Mesenchymal stem cell (in vitro differentiated cells and primary cell): Measurements from ENCODE around the gene LRP1B.

Source experiments
- DNase-seq: peaks from one replicate; pipeline ENCODE4 v3.0.0-alpha.2; 2013
- H2AFZ ChIP-seq: one replicate; pipeline ENCODE4 v1.6.1; 2013; ENCODE audit warnings: low read depth, mild to moderate bottlenecking, control low read depth, inconsistent platforms, low read length, moderate library complexity
- H2AK5ac ChIP-seq: 2 replicates; pipeline ENCODE4 v1.6.1; 2013; ENCODE audit warnings: low read length, moderate library complexity, mild to moderate bottlenecking, inconsistent platforms; ENCODE audit not compliant: severe bottlenecking
- H2BK120ac ChIP-seq: one replicate; pipeline ENCODE4 v1.6.1; 2013; ENCODE audit warnings: low read depth, mild to moderate bottlenecking, inconsistent platforms, low read length, moderate library complexity
- H2BK12ac ChIP-seq, 2 experiments: one replicate each; pipeline ENCODE4 v1.6.1; 2013; ENCODE audit warnings: inconsistent platforms in 2 of 2, low read length in 2 of 2, mild to moderate bottlenecking in 2 of 2, moderate library complexity in 2 of 2, control low read depth in 1 of 2
- H2BK15ac ChIP-seq: one replicate; pipeline ENCODE4 v1.6.1; 2013; ENCODE audit warnings: mild to moderate bottlenecking, low read depth, inconsistent platforms; ENCODE audit not compliant: poor library complexity, severe bottlenecking
- H2BK5ac ChIP-seq: 2 replicates; pipeline ENCODE4 v1.6.1; 2013; ENCODE audit warnings: low read depth, mild to moderate bottlenecking, low read length, control low read depth, inconsistent platforms; ENCODE audit not compliant: poor library complexity, severe bottlenecking
- H3K14ac ChIP-seq, 2 experiments: one replicate each; pipeline ENCODE4 v1.6.1; 2013; ENCODE audit warnings: inconsistent platforms in 2 of 2, low read length in 2 of 2, control low read depth in 1 of 2, mild to moderate bottlenecking in 1 of 2, moderate library complexity in 1 of 2
- H3K18ac ChIP-seq, 2 experiments: one replicate each; pipeline ENCODE4 v1.6.1; 2013; ENCODE audit warnings: inconsistent platforms in 2 of 2, low read length in 2 of 2, control low read depth in 1 of 2, low read depth in 1 of 2, mild to moderate bottlenecking in 1 of 2
- H3K23ac ChIP-seq, 2 experiments: one replicate each; pipeline ENCODE4 v1.6.1; 2013; ENCODE audit warnings: inconsistent platforms in 2 of 2, low read length in 2 of 2, mild to moderate bottlenecking in 2 of 2, moderate library complexity in 2 of 2, control low read depth in 1 of 2
- H3K27ac ChIP-seq: 2 replicates; pipeline ENCODE4 v1.5.1; 2013; ENCODE audit warnings: mild to moderate bottlenecking, moderate library complexity, low read length, control low read depth, inconsistent platforms; ENCODE audit not compliant: poor library complexity, severe bottlenecking
- H3K27me3 ChIP-seq, 2 experiments: 2 replicates each; pipeline versions ENCODE4 v1.6.1 to v1.7.0; 2013; ENCODE audit warnings: low read length in 2 of 2, mild to moderate bottlenecking in 2 of 2, moderate library complexity in 2 of 2, control low read depth in 1 of 2, inconsistent platforms in 1 of 2; ENCODE audit not compliant: control insufficient read depth in 1 of 2, insufficient read depth in 1 of 2
- H3K36me3 ChIP-seq, 2 experiments: 2 replicates each; pipeline versions ENCODE4 v1.6.1 to v1.7.0; 2013; ENCODE audit warnings: low read length in 2 of 2, control low read depth in 1 of 2, inconsistent platforms in 1 of 2, low read depth in 1 of 2, mild to moderate bottlenecking in 1 of 2; ENCODE audit not compliant: insufficient read depth in 2 of 2, control insufficient read depth in 1 of 2
- H3K4ac ChIP-seq, 2 experiments: one replicate each; pipeline ENCODE4 v1.6.1; 2013; ENCODE audit warnings: inconsistent platforms in 2 of 2, low read length in 2 of 2, mild to moderate bottlenecking in 2 of 2, moderate library complexity in 2 of 2, control low read depth in 1 of 2, low read depth in 1 of 2
- H3K4me1 ChIP-seq: 2 replicates; pipeline ENCODE4 v1.6.1; 2013; ENCODE audit warnings: low read depth, low read length, control low read depth; ENCODE audit not compliant: control insufficient read depth, insufficient read depth
- H3K4me2 ChIP-seq: 2 replicates; pipeline ENCODE4 v1.6.1; 2013; ENCODE audit warnings: low read length, mild to moderate bottlenecking, inconsistent platforms; ENCODE audit not compliant: poor library complexity, severe bottlenecking
- H3K4me3 ChIP-seq, 2 experiments: 2 replicates each; pipeline versions ENCODE4 v1.5.1 to v1.7.0; 2013; ENCODE audit warnings: low read length in 2 of 2, mild to moderate bottlenecking in 2 of 2, control low read depth in 1 of 2, low read depth in 1 of 2; ENCODE audit not compliant: insufficient read depth in 1 of 2
- H3K79me1 ChIP-seq: replicated peaks from 2 replicates; pipeline ENCODE4 v1.6.1; 2013; ENCODE audit warnings: mild to moderate bottlenecking, control low read depth, low read length, inconsistent platforms; ENCODE audit not compliant: poor library complexity, severe bottlenecking
- H3K9ac ChIP-seq: 2 replicates; pipeline ENCODE4 v1.7.0; 2013; ENCODE audit warnings: mild to moderate bottlenecking, low read length, moderate library complexity
- H3K9me3 ChIP-seq: 2 replicates; pipeline ENCODE4 v1.7.0; 2013; ENCODE audit warnings: mild to moderate bottlenecking, low read length; ENCODE audit not compliant: control insufficient read depth
- H4K8ac ChIP-seq: one replicate; pipeline ENCODE4 v1.6.1; 2013; ENCODE audit warnings: inconsistent platforms, mild to moderate bottlenecking, low read length, moderate library complexity
- H4K91ac ChIP-seq: one replicate; pipeline ENCODE4 v1.6.1; 2013; ENCODE audit warnings: mild to moderate bottlenecking, low read length, inconsistent platforms
- WGBS: methylation state at CpG from one replicate; pipeline ENCODE4 v1.1.7; 2013; ENCODE audit warnings: mixed read lengths; 5-methylcytosine and 5-hydroxymethylcytosine counted together

The LRP1B gene

DNA sequence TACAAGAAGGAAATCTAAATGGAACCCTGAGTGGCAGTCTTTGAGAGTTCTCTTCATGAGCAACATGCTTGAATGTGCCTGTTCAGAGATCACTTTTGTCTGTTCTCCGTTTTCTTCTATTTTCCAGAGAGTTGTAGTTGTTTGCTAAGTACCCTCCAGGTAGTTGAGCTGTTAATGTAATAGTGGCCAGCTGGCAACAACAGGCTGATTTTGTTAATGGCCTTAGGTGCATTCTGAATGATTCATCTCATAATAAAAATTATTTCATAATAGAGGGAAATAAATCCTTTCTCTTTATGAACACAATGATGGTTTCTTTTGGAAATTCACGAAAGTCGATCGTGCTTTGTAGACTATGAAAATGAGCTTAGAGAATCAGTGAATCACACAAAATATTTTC, 136.8 kb downstream of the LRP1B start:
- Histone ChIP-seq H4K8ac (no peak overlapping the region), H3K9me3 (no peaks in the 10 kb centered on the region), H3K79me1 (no peaks in the 10 kb centered on the region), H2AFZ (no peak overlapping the region), H3K27me3 (no peaks in the 10 kb centered on the region), H3K9ac (no peak overlapping the region), H2BK15ac (no peak overlapping the region), H4K91ac (no peak overlapping the region), H2BK120ac (no peak overlapping the region), H2BK12ac (no peak overlapping the region), H3K4me1 (no peaks in the 10 kb centered on the region), H3K23ac (no peak overlapping the region), H3K4me2 (no peak overlapping the region), H3K4me3 (no peak overlapping the region), H2AK5ac (no peak overlapping the region), H3K14ac (no peak overlapping the region), H3K27ac (no peak overlapping the region), H2BK5ac (no peak overlapping the region), H3K18ac (no peak overlapping the region), H3K4ac (no peak overlapping the region), H3K36me3 (no peaks in the 10 kb centered on the region)
- WGBS: 90% methylated on average over 1 of the region's 4 CpGs
- no peak for DNase-seq

GRCh38 chr2:141992695-141993094, 138.1 kb downstream of the LRP1B start:
- H3K27ac ChIP-seq: no peak overlapping the region
- H3K4ac ChIP-seq: no peak overlapping the region
- no peak overlapping the region for H3K9ac ChIP-seq
- no CpG with 5 or more reads among the region's 1 CpG for WGBS
- H3K36me3 ChIP-seq: no peaks in the 10 kb centered on the region
- no peaks in the 10 kb centered on the region for H3K79me1 ChIP-seq
- H3K14ac ChIP-seq: no peak overlapping the region
- no peak overlapping the region for H3K4me2 ChIP-seq
- no peak overlapping the region for H2BK12ac ChIP-seq
- no peaks in the 10 kb centered on the region for H3K9me3 ChIP-seq
- H3K27me3 ChIP-seq: no peaks in the 10 kb centered on the region
- DNase-seq: no peak
- no peak overlapping the region for H3K23ac ChIP-seq
- H3K4me3 ChIP-seq: no peak overlapping the region
- H2AK5ac ChIP-seq: no peak overlapping the region
- no peak overlapping the region for H4K8ac ChIP-seq
- no peak overlapping the region for H4K91ac ChIP-seq
- H2BK15ac ChIP-seq: no peak overlapping the region
- no peak overlapping the region for H2AFZ ChIP-seq
- H3K4me1 ChIP-seq: no peaks in the 10 kb centered on the region
- H2BK120ac ChIP-seq: no peak overlapping the region
- H2BK5ac ChIP-seq: no peak overlapping the region
- H3K18ac ChIP-seq: no peak overlapping the region

- DNase-seq: peak; percentile 23
- H2BK12ac ChIP-seq: no peak overlapping the region
These were observed 162.4 kb downstream of the LRP1B start for GRCh38 chr2:141968433-141968832.

DNA sequence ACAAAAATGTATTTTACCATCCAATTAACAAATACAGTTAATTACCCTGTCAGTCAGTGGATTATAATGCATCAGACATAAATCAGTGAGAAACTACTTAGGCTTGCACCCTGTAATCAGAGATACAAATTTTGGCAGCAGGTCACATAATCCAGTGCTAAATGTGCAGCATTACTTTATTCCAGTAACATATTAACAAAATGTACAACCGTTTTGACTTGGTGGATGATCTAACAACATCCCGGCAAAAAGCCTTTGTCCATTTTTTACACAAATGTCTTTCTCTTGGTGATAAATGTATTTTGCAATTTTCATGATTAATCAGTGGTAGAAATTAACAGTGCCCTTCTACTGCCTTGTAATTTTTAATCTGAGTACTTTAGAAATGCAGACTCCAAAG, 162.8 kb downstream of the LRP1B start:
- no peak overlapping the region for H2BK5ac ChIP-seq
- no peak overlapping the region for H4K8ac ChIP-seq
- no peak overlapping the region for H3K27ac ChIP-seq
- H2BK120ac ChIP-seq: no peak overlapping the region
- H3K4me1 ChIP-seq: no peaks in the 10 kb centered on the region
- no peaks in the 10 kb centered on the region for H3K36me3 ChIP-seq
- H2BK15ac ChIP-seq: no peak overlapping the region
- H2AFZ ChIP-seq: no peak overlapping the region
- H2AK5ac ChIP-seq: no peak overlapping the region
- H3K18ac ChIP-seq: no peak overlapping the region
- H3K27me3 ChIP-seq: no peaks in the 10 kb centered on the region
- no peak overlapping the region for H3K9ac ChIP-seq
- H3K4me2 ChIP-seq: no peak overlapping the region
- no CpG with 5 or more reads among the region's 2 CpGs for WGBS
- no peak overlapping the region for H4K91ac ChIP-seq
- no peak overlapping the region for H3K4me3 ChIP-seq
- no peak overlapping the region for H3K23ac ChIP-seq
- H3K9me3 ChIP-seq: no peaks in the 10 kb centered on the region
- H2BK12ac ChIP-seq: no peak overlapping the region
- no peak overlapping the region for H3K4ac ChIP-seq
- no peak for DNase-seq
- no peaks in the 10 kb centered on the region for H3K79me1 ChIP-seq
- no peak overlapping the region for H3K14ac ChIP-seq

More at GRCh38 chr2:141968433-141968832, 162.4 kb downstream of the LRP1B start:
- Histone ChIP-seq H3K4ac (no peak overlapping the region), H2BK15ac (no peak overlapping the region), H4K91ac (no peak overlapping the region), H2BK5ac (no peak overlapping the region), H4K8ac (no peak overlapping the region), H3K14ac (no peak overlapping the region), H3K27ac (no peak overlapping the region), H2AFZ (no peak overlapping the region), H3K27me3 (no peaks in the 10 kb centered on the region), H3K23ac (no peak overlapping the region), H3K79me1 (no peaks in the 10 kb centered on the region), H2BK120ac (no peak overlapping the region), H3K18ac (no peak overlapping the region), H3K36me3 (no peaks in the 10 kb centered on the region), H2AK5ac (no peak overlapping the region), H3K4me1 (no peaks in the 10 kb centered on the region), H3K4me2 (no peak overlapping the region), H3K9me3 (no peaks in the 10 kb centered on the region), H3K4me3 (no peak overlapping the region), H3K9ac (no peak overlapping the region)
- 97% methylated on average over 1 of the region's 2 CpGs for WGBS
